Right forelimb (tissue), 1 donor: ENCODE results near the gene ARCN1.
"Not testable (repeated sequence)": the region's sequence is repeated elsewhere in the genome, so short reads cannot be mapped to it uniquely, and the experiment has no call there.

Source experiments
- DNase-seq: peaks from one replicate; pipeline ENCODE4 v3.0.0-alpha.2; 2018

ARCN1 gene

DNA sequence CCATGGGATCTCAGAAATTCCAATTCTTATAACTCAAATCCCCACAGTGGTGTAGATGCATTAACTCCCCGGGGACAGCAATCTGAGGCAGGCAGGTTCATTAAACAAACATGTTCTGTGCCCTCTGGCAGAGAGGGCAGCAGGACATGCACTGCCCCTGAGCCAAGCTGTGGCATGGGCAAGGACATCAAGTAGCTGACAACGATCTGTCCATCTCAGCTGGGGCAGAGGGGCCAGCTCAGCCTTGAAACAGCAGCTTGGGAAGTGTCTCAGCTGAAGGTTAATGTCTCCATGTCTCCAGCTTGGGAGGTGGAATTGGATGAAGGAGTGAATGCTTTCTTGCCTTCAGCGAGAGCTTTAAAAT is 27.6 kb upstream of the ARCN1 start:
- no peak for DNase-seq

- DNase-seq = no peak
These were observed 26.7 kb upstream of the ARCN1 start for GRCh38 chr11:118545533-118545932.

- no peak for DNase-seq
These were observed 25.1 kb upstream of the ARCN1 start for GRCh38 chr11:118547132-118547531.

DNA sequence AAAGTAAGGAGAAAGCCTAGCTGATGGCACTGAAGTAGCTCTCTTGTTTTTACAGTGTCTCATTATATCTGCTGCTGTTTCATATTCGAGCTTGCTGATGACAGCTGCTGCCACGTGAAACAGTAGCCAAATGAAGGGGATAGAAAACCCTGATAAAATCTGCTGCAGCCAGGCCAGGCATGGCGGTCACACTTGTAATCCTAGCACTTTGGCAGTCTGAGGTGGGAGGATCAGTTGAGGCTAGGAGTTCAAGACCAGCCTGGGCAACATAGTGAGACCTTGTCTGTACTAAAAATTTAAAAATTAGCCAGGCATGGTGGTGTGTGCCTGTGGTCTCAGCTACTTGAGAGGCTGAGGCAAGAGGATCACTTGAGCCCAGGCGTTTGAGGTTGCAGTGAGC is 19.9 kb upstream of the ARCN1 start:
- no peak for DNase-seq

- no peak for DNase-seq
These were observed 11.4 kb upstream of the ARCN1 start for GRCh38 chr11:118560806-118561205.

DNA sequence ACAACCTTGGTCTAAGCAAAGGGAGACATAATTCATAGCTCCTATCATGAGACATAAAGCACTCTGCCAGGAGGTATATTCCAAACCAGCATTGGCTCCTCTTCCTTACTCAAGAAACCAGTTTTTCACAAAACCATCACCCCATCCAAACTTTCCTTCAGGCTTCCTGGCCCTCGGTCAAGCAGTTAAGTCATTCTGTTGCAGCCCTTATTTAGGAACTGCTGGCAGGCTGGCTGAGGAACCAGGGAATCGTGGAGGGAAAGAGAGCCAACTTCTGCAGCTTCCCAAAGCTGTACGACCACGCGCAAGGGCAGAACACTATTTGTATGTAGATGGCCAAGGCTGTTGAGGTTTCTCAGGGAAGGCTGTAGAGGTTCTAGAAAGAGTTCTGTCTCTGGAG is 7.2 kb upstream of the ARCN1 start:
- no peak for DNase-seq

DNA sequence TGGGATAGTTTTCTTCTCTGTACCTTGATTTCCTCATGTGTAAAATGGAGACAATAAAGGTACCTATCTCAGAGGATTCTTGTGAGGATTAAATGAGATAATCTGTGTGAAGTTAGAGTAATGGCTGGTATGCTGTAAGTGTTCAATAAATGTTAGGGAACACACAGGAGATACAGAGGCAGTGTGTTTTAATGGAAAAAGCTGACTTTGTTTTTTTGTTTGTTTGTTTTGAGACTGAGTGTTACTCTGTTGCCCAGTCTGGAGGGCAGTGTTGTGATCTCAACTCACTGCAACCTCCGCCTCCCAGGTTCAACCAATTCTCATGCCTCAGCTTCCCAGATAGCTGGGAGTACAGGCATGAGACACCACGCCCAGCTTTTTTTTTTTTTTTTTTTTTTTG is 2.5 kb upstream of the ARCN1 start:
- no peak for DNase-seq

- DNase-seq = no peak
These were observed 1.4 kb upstream of the ARCN1 start for GRCh38 chr11:118570787-118571186.

- DNase-seq = peak; percentile 58
These were observed 528 bp upstream of the ARCN1 start for GRCh38 chr11:118571701-118572060.

DNA sequence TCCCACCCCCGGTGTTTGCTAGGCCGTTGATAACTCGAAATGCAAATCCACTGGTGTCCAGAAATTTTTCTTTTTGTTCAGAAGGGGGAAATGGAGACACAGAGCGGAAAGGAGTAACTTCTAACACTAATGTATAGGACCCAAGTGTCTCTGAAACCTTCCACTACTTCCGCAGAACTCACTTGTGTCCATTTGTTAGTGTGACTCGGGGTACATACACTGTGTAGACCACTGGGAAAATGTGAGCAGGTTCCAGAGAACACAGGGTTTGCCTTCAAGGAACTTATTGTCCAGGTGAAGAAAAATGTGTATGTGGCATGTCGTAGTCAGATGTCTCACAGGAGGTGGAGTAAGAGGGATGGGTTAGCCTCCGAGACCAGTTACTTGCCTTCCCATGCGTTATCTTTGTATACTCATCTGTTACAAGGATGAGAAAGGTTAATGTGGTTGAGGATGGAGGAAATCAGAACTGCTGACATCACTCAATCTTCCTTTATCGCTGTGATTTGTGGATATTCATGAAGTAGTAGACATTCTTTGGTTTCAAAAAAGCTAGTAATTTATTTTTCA is 857 bp downstream of the ARCN1 start:
- no peak for DNase-seq

GRCh38 chr11:118574636-118575035 is 2.4 kb downstream of the ARCN1 start:
- no peak for DNase-seq

DNA sequence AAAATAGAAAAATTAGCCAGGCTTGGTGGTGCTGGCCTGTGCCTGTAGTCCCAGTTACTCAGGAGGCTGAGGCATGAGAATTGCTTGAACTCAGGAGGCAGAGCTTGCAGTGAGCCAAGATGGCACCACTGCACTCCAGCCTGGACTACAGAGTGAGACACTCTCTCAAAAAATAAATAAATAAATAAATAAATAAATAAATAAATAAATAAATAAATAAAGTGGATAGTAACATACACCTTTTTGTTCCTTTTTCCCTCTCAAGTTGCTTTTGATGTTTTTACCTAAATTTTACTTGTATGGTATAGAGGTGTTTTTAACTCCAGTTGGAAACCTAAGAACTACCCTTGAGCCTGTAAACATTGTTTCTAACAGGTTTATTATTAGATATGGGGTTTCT is 5.8 kb downstream of the ARCN1 start:
- DNase-seq = not testable (repeated sequence)

- DNase-seq = no peak
These were observed 8.8 kb downstream of the ARCN1 start for GRCh38 chr11:118581057-118581456.

GRCh38 chr11:118587952-118588351 is 15.7 kb downstream of the ARCN1 start:
- DNase-seq = no peak

GRCh38 chr11:118592616-118593367 is 20.6 kb downstream of the ARCN1 start:
- no peak for DNase-seq

DNA sequence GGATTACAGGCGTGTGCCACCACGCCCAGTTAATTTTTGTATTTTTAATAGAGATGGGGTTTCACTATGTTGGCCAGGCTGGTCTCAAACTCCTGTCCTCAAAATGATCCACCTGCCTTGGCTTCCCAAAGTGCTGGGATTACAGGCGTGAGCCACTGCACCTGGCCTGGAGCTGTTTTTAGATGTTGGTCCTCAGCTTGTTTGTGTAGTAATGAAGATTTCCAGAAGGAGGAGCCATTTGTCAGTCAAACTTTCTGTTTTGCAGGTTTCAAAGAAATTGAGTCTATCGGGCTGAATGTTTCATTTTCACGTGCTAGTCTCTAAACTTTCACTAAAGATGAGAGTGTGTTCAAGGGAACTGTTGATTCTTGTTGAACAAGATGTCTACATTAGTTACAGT is 22.8 kb downstream of the ARCN1 start:
- DNase-seq = not testable (repeated sequence)

DNA sequence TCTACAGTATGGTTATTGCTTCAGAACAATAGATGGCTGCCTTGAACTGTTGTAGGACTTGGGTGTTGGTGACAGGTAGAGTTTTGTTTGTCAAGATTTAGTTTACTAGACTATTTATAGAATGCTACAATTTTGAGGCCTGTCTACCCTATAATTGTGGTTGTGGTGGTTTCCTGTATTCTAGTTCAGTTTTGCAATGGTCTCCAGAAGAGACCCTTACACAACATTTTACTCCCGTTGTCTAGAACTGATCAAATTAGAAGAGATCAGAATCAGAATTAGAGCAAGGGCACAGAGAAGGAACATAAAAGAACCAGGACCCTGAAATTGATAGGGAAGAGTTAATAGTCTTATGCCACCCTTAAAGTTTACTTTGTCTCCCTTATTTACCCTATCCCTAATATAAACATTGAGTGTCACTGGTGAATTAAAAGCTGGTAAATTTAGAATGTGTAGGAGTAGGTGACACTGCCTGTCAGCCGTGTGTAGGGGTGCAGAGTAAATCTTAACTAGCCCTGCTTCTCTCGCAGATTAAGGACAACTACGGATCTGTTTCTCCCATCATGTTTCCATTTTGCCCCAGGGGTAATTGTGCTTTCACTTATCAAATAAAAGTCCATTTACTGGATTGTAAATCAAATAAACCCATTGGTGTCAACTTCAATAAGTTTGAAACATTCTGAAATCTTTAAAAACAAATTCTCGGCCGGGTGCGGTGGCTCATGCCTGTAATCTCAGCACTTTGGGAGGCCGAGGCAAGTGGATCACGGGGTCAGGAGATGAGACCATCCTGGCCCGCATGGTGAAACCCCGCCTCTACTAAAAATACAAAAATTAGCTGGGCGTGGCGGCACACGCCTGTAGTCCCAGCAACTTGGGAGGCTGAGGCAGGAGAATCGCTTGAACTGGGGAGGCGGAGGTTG is 24.3 kb downstream of the ARCN1 start:
- DNase-seq = no peak

DNA sequence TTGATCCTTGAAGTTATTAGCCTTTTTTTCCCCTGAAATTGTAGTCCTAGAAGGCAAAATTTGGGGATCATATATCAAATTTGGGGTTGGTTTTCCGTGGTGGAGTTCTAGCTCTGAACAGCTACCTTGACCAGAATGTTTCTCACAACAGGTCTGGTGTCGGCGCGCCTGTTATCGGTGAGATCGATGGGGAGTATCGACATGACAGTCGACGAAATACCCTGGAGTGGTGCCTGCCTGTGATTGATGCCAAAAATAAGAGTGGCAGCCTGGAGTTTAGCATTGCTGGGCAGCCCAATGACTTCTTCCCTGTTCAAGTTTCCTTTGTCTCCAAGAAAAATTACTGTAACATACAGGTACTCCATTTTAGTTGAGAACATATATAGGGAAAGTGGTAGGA is 25.3 kb downstream of the ARCN1 start:
- no peak for DNase-seq

- no peak for DNase-seq
These were observed 30.1 kb downstream of the ARCN1 start for GRCh38 chr11:118602331-118602730.

DNA sequence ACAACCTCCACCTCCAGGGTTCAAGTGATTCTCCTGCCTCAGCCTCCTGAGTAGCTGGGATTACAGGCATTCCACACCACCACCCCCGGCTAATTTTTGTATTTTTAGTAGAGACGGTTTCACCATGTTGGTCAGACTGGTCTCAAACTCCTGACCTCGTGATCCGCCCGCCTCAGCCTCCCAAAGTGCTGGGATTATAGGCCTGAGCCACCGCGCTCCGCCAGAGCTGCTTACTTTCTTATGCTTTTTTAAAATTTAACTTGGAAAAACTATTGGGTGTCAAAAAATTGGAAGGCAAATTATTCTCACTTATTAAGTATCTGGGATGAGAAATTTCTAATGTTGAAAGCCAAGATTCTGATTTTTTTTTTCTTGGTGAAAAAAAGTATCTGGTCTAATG is 31.5 kb downstream of the ARCN1 start:
- DNase-seq = not testable (repeated sequence)

GRCh38 chr11:118604566-118604965 is 32.4 kb downstream of the ARCN1 start:
- DNase-seq = no peak

- DNase-seq = peak; percentile 89
These were observed 33.1 kb downstream of the ARCN1 start for GRCh38 chr11:118605116-118605867.

DNA sequence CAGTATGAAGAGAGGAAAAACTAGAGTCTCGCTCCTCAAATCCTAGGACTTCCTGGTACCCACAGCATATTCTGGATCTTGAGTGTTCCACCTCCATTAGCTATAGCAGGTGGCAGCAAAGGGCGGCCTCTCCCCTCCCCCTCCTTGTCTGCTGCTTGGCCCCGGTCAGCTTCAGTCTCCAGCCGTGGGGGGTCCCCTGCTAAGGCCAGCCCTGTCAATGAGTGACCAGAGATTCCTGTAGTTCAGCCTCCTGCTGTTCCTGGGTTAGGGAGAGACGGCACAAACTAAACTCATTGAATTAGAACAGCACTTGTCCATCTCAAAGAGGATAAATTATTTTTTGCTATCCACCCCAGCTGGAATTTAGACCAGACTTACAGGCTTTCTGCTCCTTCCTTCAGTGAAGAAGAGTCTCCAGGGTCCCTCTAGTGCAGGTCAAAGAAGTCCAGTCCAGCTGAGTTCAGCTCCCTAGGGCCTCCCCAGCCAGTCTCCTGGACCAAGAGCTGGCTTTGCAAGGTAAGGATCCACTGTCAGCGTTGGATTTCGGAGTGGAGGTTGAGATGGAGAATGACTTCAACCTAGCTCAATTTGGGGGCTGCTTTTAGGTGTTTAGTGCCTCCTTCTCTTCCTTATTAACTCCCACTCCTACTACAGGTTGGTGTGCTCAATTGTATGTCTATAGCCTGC is 34.1 kb downstream of the ARCN1 start:
- DNase-seq = peak; percentile 55
